WERI-Rb-1 (cell line): ENCODE results near the gene GGT6.

Source experiments
- DNase-seq: peaks from one replicate; pipeline ENCODE4 v3.0.0-alpha.2; 2020
- H3K27ac ChIP-seq: fragments of 250-450 bp; sonication (Bioruptor Pico); 2 replicates; pipeline ENCODE4 v1.5.1; 2020; ENCODE audit warnings: mild to moderate bottlenecking, moderate library complexity
- H3K27me3 ChIP-seq: fragments of 250-450 bp; sonication (Bioruptor Pico); 2 replicates; pipeline ENCODE4 v1.5.1; 2021; ENCODE audit warnings: mild to moderate bottlenecking, low read depth, moderate library complexity; ENCODE audit not compliant: insufficient read depth, severe bottlenecking
- H3K36me3 ChIP-seq: fragments of 250-450 bp; sonication (Bioruptor Pico); 2 replicates; pipeline ENCODE4 v1.5.1; 2020; ENCODE audit warnings: mild to moderate bottlenecking, moderate library complexity
- H3K4me3 ChIP-seq: 2 replicates; pipeline ENCODE4 v1.5.1; 2011; ENCODE audit warnings: low read depth, mild to moderate bottlenecking, control low read depth, low read length
- H3K9me3 ChIP-seq: fragments of 250-450 bp; sonication (Bioruptor Pico); 2 replicates; pipeline ENCODE4 v1.5.1; 2021; ENCODE audit warnings: mild to moderate bottlenecking, moderate library complexity; ENCODE audit not compliant: severe bottlenecking
- TF ChIP-seq, protein P1 (sequence below): IDR thresholded peaks from 2 replicates; pipeline ENCODE4 v1.5.1; 2011; ENCODE audit warnings: low read depth, mild to moderate bottlenecking, control low read depth, inconsistent platforms, low read length

Gene GGT6

DNA sequence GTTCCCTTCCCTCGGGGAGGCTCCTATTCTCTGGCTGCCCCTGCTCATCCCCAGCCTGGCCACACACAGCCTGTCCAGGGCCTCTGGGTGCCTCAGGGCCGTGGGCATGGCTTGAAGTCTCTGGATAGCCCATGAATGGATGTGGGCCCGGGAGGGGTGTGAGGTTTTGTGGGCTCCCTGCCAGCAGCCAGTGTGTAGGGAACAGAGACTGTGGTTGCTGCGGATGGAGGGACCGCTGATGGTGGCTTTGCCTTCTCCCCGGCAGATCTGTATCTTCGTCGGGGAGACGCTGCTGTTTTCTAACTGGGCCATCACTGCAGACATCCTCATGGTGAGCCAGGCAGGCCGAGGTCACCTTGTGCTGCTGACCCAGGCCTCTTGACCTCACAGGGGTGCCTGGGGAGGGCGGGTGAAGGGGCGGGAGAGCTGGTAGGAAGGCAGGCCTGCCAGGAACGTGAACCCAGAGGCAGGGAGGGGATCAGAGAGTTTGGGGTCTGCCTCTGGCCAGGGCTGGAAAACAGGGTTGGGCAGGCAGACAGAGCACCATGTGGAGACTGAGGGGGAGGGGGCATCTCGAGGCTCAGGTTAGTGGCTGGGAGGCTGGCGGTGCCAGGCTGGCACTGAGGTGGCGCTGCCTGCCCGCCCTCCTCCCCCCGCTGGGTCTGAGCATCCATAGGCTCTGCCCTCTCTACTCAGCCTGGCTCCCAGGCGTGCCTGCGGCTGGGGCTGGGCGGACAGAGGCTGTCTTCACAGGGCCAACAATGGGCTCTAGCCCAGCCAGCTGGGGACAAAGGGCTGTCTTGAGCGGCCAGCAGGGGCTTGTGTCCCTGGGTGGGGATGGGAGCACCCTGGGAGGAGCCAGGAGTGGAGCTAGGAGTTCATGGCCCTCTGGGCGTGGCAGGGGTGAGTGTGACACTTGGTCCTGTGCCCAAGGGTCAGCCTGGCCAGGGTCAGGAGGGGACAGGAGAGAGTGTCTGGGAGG lies 26.6 kb downstream of the GGT6 start:
- no peak for DNase-seq
- Histone ChIP-seq H3K27ac (no peak overlapping the region), H3K36me3 (peaks cover 12% of the 10 kb centered on the region; the same call in 1 of the 2 replicates), H3K4me3 (no peak overlapping the region), H3K27me3 (no peaks in the 10 kb centered on the region), H3K9me3 (no peaks in the 10 kb centered on the region)
- TF ChIP-seq, protein P1, sequence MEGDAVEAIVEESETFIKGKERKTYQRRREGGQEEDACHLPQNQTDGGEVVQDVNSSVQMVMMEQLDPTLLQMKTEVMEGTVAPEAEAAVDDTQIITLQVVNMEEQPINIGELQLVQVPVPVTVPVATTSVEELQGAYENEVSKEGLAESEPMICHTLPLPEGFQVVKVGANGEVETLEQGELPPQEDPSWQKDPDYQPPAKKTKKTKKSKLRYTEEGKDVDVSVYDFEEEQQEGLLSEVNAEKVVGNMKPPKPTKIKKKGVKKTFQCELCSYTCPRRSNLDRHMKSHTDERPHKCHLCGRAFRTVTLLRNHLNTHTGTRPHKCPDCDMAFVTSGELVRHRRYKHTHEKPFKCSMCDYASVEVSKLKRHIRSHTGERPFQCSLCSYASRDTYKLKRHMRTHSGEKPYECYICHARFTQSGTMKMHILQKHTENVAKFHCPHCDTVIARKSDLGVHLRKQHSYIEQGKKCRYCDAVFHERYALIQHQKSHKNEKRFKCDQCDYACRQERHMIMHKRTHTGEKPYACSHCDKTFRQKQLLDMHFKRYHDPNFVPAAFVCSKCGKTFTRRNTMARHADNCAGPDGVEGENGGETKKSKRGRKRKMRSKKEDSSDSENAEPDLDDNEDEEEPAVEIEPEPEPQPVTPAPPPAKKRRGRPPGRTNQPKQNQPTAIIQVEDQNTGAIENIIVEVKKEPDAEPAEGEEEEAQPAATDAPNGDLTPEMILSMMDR: no peak

GRCh38 chr17:4532860-4533522 lies 27.4 kb downstream of the GGT6 start:
- Histone ChIP-seq H3K27me3 (no peaks in the 10 kb centered on the region), H3K27ac (no peak overlapping the region), H3K9me3 (no peaks in the 10 kb centered on the region), H3K36me3 (peaks cover 10% of the 10 kb centered on the region; the same call in 1 of the 2 replicates), H3K4me3 (no peak overlapping the region)
- DNase-seq: no peak
- TF ChIP-seq, protein P1: no peak

DNA sequence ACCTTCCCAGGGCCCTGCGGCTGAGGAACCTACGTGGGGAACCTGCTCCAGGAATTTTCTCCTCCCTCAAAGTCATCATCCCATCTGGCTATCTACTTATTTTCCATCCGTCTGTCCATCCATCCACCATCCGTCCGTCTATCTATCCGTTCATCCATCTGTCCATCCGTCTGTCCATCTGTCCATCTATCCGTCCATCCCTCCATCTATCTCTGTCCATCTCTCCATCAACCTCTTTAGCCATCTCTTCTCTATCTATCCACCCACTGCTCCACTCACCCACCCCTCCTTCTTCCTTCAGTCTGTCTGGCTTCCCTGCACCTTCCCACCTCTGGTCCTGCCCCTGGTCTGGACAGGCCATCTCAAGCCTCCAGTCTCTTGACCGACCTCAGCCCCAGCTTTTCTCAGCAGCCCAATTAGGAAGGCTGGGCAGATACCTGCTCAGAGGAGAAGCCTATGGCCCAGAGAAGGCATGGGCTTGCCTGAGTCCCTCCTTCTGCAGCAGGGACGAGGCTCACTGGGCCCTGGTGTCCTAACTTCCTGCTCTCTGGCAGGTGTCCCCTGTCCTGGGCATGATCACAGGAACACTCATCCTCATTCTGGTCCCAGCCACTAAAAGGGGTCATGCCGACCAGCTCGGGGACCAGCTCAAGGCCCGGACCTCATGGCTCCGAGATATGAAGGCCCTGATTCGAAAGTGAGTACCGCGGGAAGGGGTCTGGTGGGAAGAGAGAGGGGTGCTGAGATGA lies 28.2 kb downstream of the GGT6 start:
- no peak overlapping the region for H3K27ac ChIP-seq
- H3K4me3 ChIP-seq: no peak overlapping the region
- no peaks in the 10 kb centered on the region for H3K9me3 ChIP-seq
- peaks cover 3% of the 10 kb centered on the region; the same call in 1 of the 2 replicates for H3K36me3 ChIP-seq
- H3K27me3 ChIP-seq: no peaks in the 10 kb centered on the region
- no peak for DNase-seq
- TF ChIP-seq, protein P1: no peak

DNA sequence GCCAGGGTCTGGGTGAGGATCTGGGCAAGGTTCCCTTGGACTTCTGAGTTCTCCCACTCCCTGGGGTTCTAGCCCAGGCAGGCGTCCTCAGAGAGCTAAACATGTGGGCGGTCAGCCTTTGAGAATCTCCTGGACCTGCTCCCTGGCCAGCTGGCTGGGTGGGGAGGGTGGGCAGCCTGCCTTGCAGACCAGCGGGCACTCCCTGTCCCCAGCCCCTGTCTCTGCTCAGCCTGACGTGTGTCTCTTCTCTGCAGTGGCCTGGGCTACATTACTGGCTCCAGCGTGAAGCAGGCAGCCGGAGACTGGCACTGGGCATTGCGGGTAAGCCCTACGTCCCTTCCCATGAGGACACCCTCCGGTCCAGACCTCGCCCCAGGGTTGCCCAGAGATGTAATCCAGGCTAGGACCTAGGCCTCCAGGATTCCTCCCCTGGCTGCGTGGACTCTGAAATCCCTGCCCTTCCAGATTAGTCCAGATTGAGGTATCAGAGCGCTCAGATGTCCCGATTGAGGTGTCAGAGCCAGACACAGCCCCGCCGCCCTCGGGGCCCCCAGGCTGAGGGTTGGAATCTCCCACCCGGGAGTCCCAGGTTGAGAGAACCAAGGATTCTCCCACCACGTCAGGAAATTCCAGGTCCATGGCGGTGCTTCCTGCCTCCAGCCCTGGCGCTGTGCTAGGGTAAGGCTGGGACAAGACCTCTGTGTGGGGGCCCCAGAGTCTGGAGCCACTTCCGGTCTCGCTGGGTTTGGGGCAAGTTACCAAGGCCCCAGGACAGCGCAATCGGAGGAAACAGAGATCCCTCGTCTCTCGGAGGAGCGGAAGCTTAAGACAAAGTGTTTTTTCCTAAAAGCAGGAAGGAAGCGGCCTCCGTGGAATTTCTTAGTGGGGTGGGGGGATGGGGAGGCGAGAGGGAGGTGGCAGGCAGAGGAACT lies 29.3 kb downstream of the GGT6 start:
- no peaks in the 10 kb centered on the region for H3K36me3 ChIP-seq
- no peaks in the 10 kb centered on the region for H3K27me3 ChIP-seq
- H3K9me3 ChIP-seq: no peaks in the 10 kb centered on the region
- DNase-seq: no peak
- no peak overlapping the region for H3K27ac ChIP-seq
- TF ChIP-seq, protein P1: no peak
- H3K4me3 ChIP-seq: no peak overlapping the region
